A549 (cell line): ENCODE data around the gene IRF8. TPM values are rescaled to one million over a fixed set of nuclear protein-coding genes. Genes with fewer than 3 reads are reported as not detected.
"Not testable (repeated sequence)": the region's sequence is repeated elsewhere in the genome, so short reads cannot be mapped to it uniquely, and the experiment has no call there.

ENCODE experiments used
- ATAC-seq, 2 experiments: fragments of 200-7000 bp in 1 of 2; fragments of >200 bp in 1 of 2; cut with Nextera tagmentation in 1 of 2; cut with Tn5 transposase in 1 of 2; 3 replicates each; pipeline versions ENCODE4 v1.8.0 to v1.9.1; 2018 to 2020; ENCODE audit warnings: mild to moderate bottlenecking in 1 of 2, moderate library complexity in 1 of 2
- CTCF ChIA-PET: fragments of 300-600 bp; sonication (Branson Sonifier 250); formaldehyde crosslinking; extraction: SDS; loops from one replicate; lab custom pipeline; 2021; ENCODE audit warnings: antibody characterized with exemption, inconsistent platforms; lab: Yijun Ruan, JAX
- POLR2A ChIA-PET: fragments of 350-600 bp; formaldehyde crosslinking; extraction: SDS; loops from one replicate; lab custom pipeline; 2021; ENCODE audit warnings: antibody characterized with exemption, inconsistent platforms; lab: Yijun Ruan, JAX
- DNase-seq, 2 experiments: peaks; one replicate each; pipeline versions ENCODE4 v3.0.0 to v3.0.0-alpha.2; 2011 to 2016; ENCODE audit warnings: low read depth in 1 of 2, low spot score in 1 of 2
- FAIRE-seq: peaks from 2 replicates; lab custom pipeline; 2011; peaks lifted over from hg19 to GRCh38; lab: Jason Lieb, UNC
- H3K27ac ChIP-seq, 2 experiments: fragments of >200 bp; sonication (Bioruptor Twin); formaldehyde crosslinking; 3 replicates each; pipeline ENCODE4 v1.5.1; 2016 to 2017
- H3K4me1 ChIP-seq: fragments of >200 bp; sonication (Bioruptor Twin); formaldehyde crosslinking; 3 replicates; pipeline ENCODE4 v1.6.1; 2016
- H3K4me2 ChIP-seq: fragments of >200 bp; sonication (Bioruptor Twin); formaldehyde crosslinking; 3 replicates; pipeline ENCODE4 v1.6.1; 2016
- H3K4me3 ChIP-seq: fragments of >200 bp; sonication (Bioruptor Twin); formaldehyde crosslinking; 3 replicates; pipeline ENCODE4 v1.5.1; 2016
- H3K9me3 ChIP-seq: fragments of >200 bp; sonication (Bioruptor Twin); formaldehyde crosslinking; 3 replicates; pipeline ENCODE4 v1.6.1; 2016
- ATOH8 ChIP-seq: fragments of 250-450 bp; sonication (Bioruptor Pico); IDR thresholded peaks from 2 replicates; pipeline ENCODE4 v1.5.0; 2020; ENCODE audit warnings: low read depth, mild to moderate bottlenecking, moderate library complexity
- CEBPB ChIP-seq, 2 experiments: fragments of >200 bp in 1 of 2; sonication (Bioruptor Twin) in 1 of 2; formaldehyde crosslinking in 1 of 2; IDR thresholded peaks; 2 replicates each; pipeline ENCODE4 v1.6.1; 2012 to 2016
- CTCF ChIP-seq: fragments of >200 bp; sonication (Bioruptor Twin); formaldehyde crosslinking; IDR thresholded peaks from 3 replicates; pipeline ENCODE4 v1.5.1; 2016
- EP300 ChIP-seq, 2 experiments: fragments of >200 bp; sonication (Bioruptor Twin); formaldehyde crosslinking; IDR thresholded peaks; 2 replicates in 1 of 2; 3 replicates in 1 of 2; pipeline ENCODE4 v1.6.1; 2016 to 2017
- FOSB ChIP-seq: fragments of 250-450 bp; sonication (Bioruptor Pico); IDR thresholded peaks from 2 replicates; pipeline ENCODE4 v1.5.0; 2020; ENCODE audit warnings: mild to moderate bottlenecking, moderate library complexity
- FOSL2 ChIP-seq, 2 experiments: fragments of 450-650 bp in 1 of 2; fragments of >200 bp in 1 of 2; sonication (Bioruptor Twin) in 1 of 2; formaldehyde crosslinking; IDR thresholded peaks; 2 replicates each; pipeline versions ENCODE4 v1.5.0 to v1.6.1; 2016 to 2020; ENCODE audit warnings: mild to moderate bottlenecking in 1 of 2, moderate library complexity in 1 of 2
- HDAC2 ChIP-seq: fragments of 200-600 bp; sonication (generic); IDR thresholded peaks from 2 replicates; pipeline ENCODE4 v1.6.1; 2016
- HES2 ChIP-seq: fragments of >200 bp; sonication (Bioruptor Twin); formaldehyde crosslinking; IDR thresholded peaks from 2 replicates; pipeline ENCODE4 v1.6.1; 2016
- HEYL ChIP-seq: fragments of 250-450 bp; sonication (Bioruptor Pico); IDR thresholded peaks from 2 replicates; pipeline ENCODE4 v1.8.0; 2021; ENCODE audit warnings: mild to moderate bottlenecking, moderate library complexity
- HMGXB4 ChIP-seq: fragments of 250-450 bp; sonication (Bioruptor Pico); IDR thresholded peaks from 2 replicates; pipeline ENCODE4 v1.5.0; 2021; ENCODE audit warnings: mild to moderate bottlenecking, moderate library complexity, borderline replicate concordance
- HOXA7 ChIP-seq: fragments of 250-450 bp; sonication (Bioruptor Pico); IDR thresholded peaks from 2 replicates; pipeline ENCODE4 v1.5.0; 2020; ENCODE audit warnings: mild to moderate bottlenecking, moderate library complexity
- HOXB13 ChIP-seq: fragments of 250-450 bp; sonication (Bioruptor Pico); IDR thresholded peaks from 2 replicates; pipeline ENCODE4 v1.5.0; 2020; ENCODE audit warnings: low read depth, mild to moderate bottlenecking, moderate library complexity
- HOXB5 ChIP-seq: fragments of 250-450 bp; sonication (Bioruptor Pico); IDR thresholded peaks from 2 replicates; pipeline ENCODE4 v1.5.0; 2020; ENCODE audit warnings: mild to moderate bottlenecking, moderate library complexity
- KDM1A ChIP-seq: fragments of 200-600 bp; sonication (generic); IDR thresholded peaks from 2 replicates; pipeline ENCODE4 v1.6.1; 2016; ENCODE audit warnings: low read depth, mild to moderate bottlenecking
- MAX ChIP-seq: IDR thresholded peaks from 2 replicates; pipeline ENCODE4 v1.6.1; 2012
- PBX3 ChIP-seq: IDR thresholded peaks from 2 replicates; pipeline ENCODE4 v1.6.1; 2012
- POLR2A ChIP-seq: IDR thresholded peaks from 2 replicates; pipeline ENCODE4 v1.6.1; 2012; ENCODE audit warnings: mild to moderate bottlenecking, low read length
- RAD21 ChIP-seq, 2 experiments: fragments of >200 bp in 1 of 2; sonication (Bioruptor Twin) in 1 of 2; formaldehyde crosslinking in 1 of 2; IDR thresholded peaks in 1 of 2; conservative IDR thresholded peaks in 1 of 2; 2 replicates in 1 of 2; 3 replicates in 1 of 2; pipeline ENCODE4 v1.6.1; 2012 to 2018; ENCODE audit warnings: inconsistent platforms in 1 of 2
- RNF2 ChIP-seq: fragments of 200-600 bp; sonication (generic); IDR thresholded peaks from 2 replicates; pipeline ENCODE4 v1.6.1; 2016; ENCODE audit warnings: low read depth, mild to moderate bottlenecking, antibody characterized with exemption, moderate library complexity, borderline replicate concordance
- SMC3 ChIP-seq: fragments of >200 bp; sonication (Bioruptor Twin); formaldehyde crosslinking; IDR thresholded peaks from 3 replicates; pipeline ENCODE4 v1.6.1; 2018; ENCODE audit warnings: inconsistent platforms
- ZC3H11A ChIP-seq: fragments of 450-650 bp; IDR thresholded peaks from 2 replicates; pipeline ENCODE4 v1.6.1; 2014; ENCODE audit warnings: antibody characterized with exemption, mild to moderate bottlenecking
- ZNF302 ChIP-seq: fragments of 250-450 bp; sonication (Bioruptor Pico); IDR thresholded peaks from 2 replicates; pipeline ENCODE4 v1.9.0; 2021; ENCODE audit warnings: inconsistent platforms, mild to moderate bottlenecking, moderate library complexity
- WGBS: methylation state at CpG from one replicate; pipeline ENCODE4 v1.1.6; 2017; ENCODE audit errors: missing lambda C conversion rate; 5-methylcytosine and 5-hydroxymethylcytosine counted together
- polyA plus RNA-seq, 4 experiments: library from polyadenylated mRNA; depleted of rRNA in 3 of 4; stranded (reverse); fragments of >200 nt; fragmentation: RNase III in 1 of 4; extraction: RNeasy Plus Mini Kit Qiagen cat#74134 plus additional on column Dnase treatment in 1 of 4; gene quantifications; 2 replicates in 3 of 4; 3 replicates in 1 of 4; pipeline ENCODE4 v1.2.3, GENCODE V29; 2011 to 2017

Gene IRF8
- polyA plus RNA-seq, 2 of the 4 experiments (the other 2 are of a cell fraction), result 0.16 to 0.18 TPM

- TF ChIP-seq HEYL (CRISPR knock-in tag) (no peak), ZC3H11A (no peak), RNF2 (no peak), PBX3 (no peak), RAD21 (conservative IDR thresholded peaks at IDR 0.05 in 1 of 2, IDR thresholded peaks at IDR 0.05 in 1 of 2) (no peak), HDAC2 (no peak), HOXA7 (CRISPR knock-in tag) (no peak), CTCF (no peak)
- WGBS, result 26% methylated on average over 7 of the region's 7 CpGs
- H3K4me1 ChIP-seq, result no peaks in the 10 kb centered on the region
- FAIRE-seq (no peak), ATAC-seq (peak in 1 of 2 experiments; percentile 33; a peak in 1 of 6 replicates), DNase-seq (no peak)
- no peak overlapping the region for H3K4me2 ChIP-seq
- no peak overlapping the region for H3K27ac ChIP-seq
- ChIA-PET CTCF (interaction anchor here (1.8 kb wide), 1 partner anchor 36 kb away, joined by 7 read pairs; no protein-coding TSS in a partner anchor), POLR2A (no interaction called here)
- H3K4me3 ChIP-seq, result no peak overlapping the region
- H3K9me3 ChIP-seq, result peaks cover 2% of the 10 kb centered on the region; the same call in 1 of the 3 replicates
Observed at GRCh38 chr16:85857406-85857805, 41.6 kb upstream of the IRF8 start.

GRCh38 chr16:85858571-85858970 lies 40.4 kb upstream of the IRF8 start:
- POLR2A ChIA-PET, DNase-seq, H3K4me3 ChIP-seq, ATAC-seq, H3K27ac ChIP-seq, H3K4me1 ChIP-seq, H3K4me2 ChIP-seq, H3K9me3 ChIP-seq, FAIRE-seq: not testable (repeated sequence)
- CTCF ChIA-PET, result interaction anchor here (0.6 to 1.8 kb wide), 2 partner anchors 37 to 39 kb away, joined by 5 to 7 read pairs; no protein-coding TSS in a partner anchor
- peak in 1 of 2 experiments; percentile 67; a peak in 1 of 4 replicates for TF ChIP-seq CEBPB (IDR thresholded peaks at IDR 0.05)
- 73% methylated on average over 7 of the region's 7 CpGs for WGBS

GRCh38 chr16:85858984-85859817 lies 39.8 kb upstream of the IRF8 start:
- DNase-seq (no peak), ATAC-seq (no peak), FAIRE-seq (no peak)
- no peak for TF ChIP-seq KDM1A
- no peak for TF ChIP-seq ZNF302 (CRISPR knock-in tag)
- no peak for TF ChIP-seq PBX3
- no peak for TF ChIP-seq MAX
- no peak for TF ChIP-seq POLR2A
- TF ChIP-seq SMC3, result no peak
- no peak for TF ChIP-seq HOXB13 (CRISPR knock-in tag)
- TF ChIP-seq FOSB, result no peak
- TF ChIP-seq HES2, result no peak
- no peak for TF ChIP-seq HOXA7 (CRISPR knock-in tag)
- no peak for TF ChIP-seq ATOH8
- TF ChIP-seq HMGXB4 (CRISPR knock-in tag), result no peak
- TF ChIP-seq FOSL2 (IDR thresholded peaks at IDR 0.05), result no peak
- TF ChIP-seq FOSL2 (CRISPR knock-in tag; IDR thresholded peaks at IDR 0.05), result no peak
- TF ChIP-seq ZC3H11A, result no peak
- TF ChIP-seq HOXB5 (CRISPR knock-in tag), result no peak
- TF ChIP-seq EP300 (IDR thresholded peaks at IDR 0.05), result no peak
- Histone ChIP-seq H3K4me3 (no peak overlapping the region), H3K27ac (no peak overlapping the region), H3K4me1 (no peaks in the 10 kb centered on the region), H3K4me2 (no peak overlapping the region), H3K9me3 (peaks cover 2% of the 10 kb centered on the region; the same call in 1 of the 3 replicates)
- POLR2A ChIA-PET, result no interaction called here
- CTCF ChIA-PET, result interaction anchor here (0.5 to 1.8 kb wide), 3 partner anchors 28 to 1204 kb away, joined by 3 to 4 read pairs (median 3); no protein-coding TSS in a partner anchor
- WGBS, result 64% methylated on average over 16 of the region's 16 CpGs
